Uterus (tissue), 2 donors: ENCODE measurements around the gene SCAPER.

ENCODE experiments used
- CTCF ChIP-seq, 4 experiments: fragments of 200-600 bp in 2 of 4; fragments of 450-650 bp in 2 of 4; sonication (generic) in 2 of 4; IDR thresholded peaks; one replicate each; pipeline ENCODE4 v1.5.1; 2016 to 2019; ENCODE audit warnings: antibody characterized with exemption in 4 of 4, mild to moderate bottlenecking in 2 of 4, moderate library complexity in 1 of 4
- POLR2A ChIP-seq, 2 donors: fragments of 450-650 bp; IDR thresholded peaks; one replicate each; pipeline ENCODE4 v1.6.1; 2016; ENCODE audit warnings: antibody characterized with exemption in 2 of 2, mild to moderate bottlenecking in 1 of 2, moderate library complexity in 1 of 2

- TF ChIP-seq CTCF (IDR thresholded peaks at IDR 0.05), result no peak
- TF ChIP-seq POLR2A (IDR thresholded peaks at IDR 0.05), result no peak
Measured at GRCh38 chr15:76901965-76902364, 3.2 kb downstream of the SCAPER start.
